Karpas-422 (cell line): ENCODE results near the gene PHF19. TPM values are rescaled to one million over a fixed set of nuclear protein-coding genes. Genes with fewer than 3 reads are reported as not detected.
A peak's percentile ranks its signal among the peaks of the same experiment; 100 is the strongest.

ENCODE experiments used
- DNase-seq: peaks from one replicate; pipeline ENCODE4 v3.0.0-alpha.2; 2015
- H2AFZ ChIP-seq: fragments of 200-600 bp; sonication (generic); 2 replicates; pipeline ENCODE4 v1.6.1; 2014; ENCODE audit warnings: antibody characterized with exemption, low read length, mixed read lengths
- H3K27ac ChIP-seq: fragments of 200-600 bp; sonication (generic); 2 replicates; pipeline ENCODE4 v1.5.1; 2014; ENCODE audit warnings: mild to moderate bottlenecking, low read length, moderate library complexity
- H3K27me3 ChIP-seq: fragments of 200-600 bp; sonication (generic); 2 replicates; pipeline ENCODE4 v1.6.1; 2014; ENCODE audit warnings: low read length, mixed read lengths
- H3K36me3 ChIP-seq: fragments of 200-600 bp; sonication (generic); 2 replicates; pipeline ENCODE4 v1.6.1; 2014; ENCODE audit warnings: low read length, mixed read lengths; ENCODE audit not compliant: insufficient read depth
- H3K4me1 ChIP-seq: fragments of 200-600 bp; sonication (generic); 2 replicates; pipeline ENCODE4 v1.6.1; 2014; ENCODE audit warnings: mild to moderate bottlenecking, low read length, mixed read lengths
- H3K4me2 ChIP-seq: fragments of 200-600 bp; sonication (generic); 2 replicates; pipeline ENCODE4 v1.6.1; 2014; ENCODE audit warnings: low read length, low read depth, mild to moderate bottlenecking; ENCODE audit not compliant: poor library complexity, severe bottlenecking
- H3K4me3 ChIP-seq: fragments of 200-600 bp; sonication (generic); 2 replicates; pipeline ENCODE4 v1.5.1; 2014; ENCODE audit warnings: mild to moderate bottlenecking, antibody characterized with exemption, low read length, mixed read lengths
- H3K79me2 ChIP-seq: fragments of 200-600 bp; sonication (generic); 2 replicates; pipeline ENCODE4 v1.6.1; 2014; ENCODE audit warnings: mild to moderate bottlenecking, low read length, mixed read lengths
- H3K9ac ChIP-seq: fragments of 200-600 bp; sonication (generic); 2 replicates; pipeline ENCODE4 v1.6.0; 2014; ENCODE audit warnings: low read length
- H3K9me2 ChIP-seq: fragments of 200-600 bp; sonication (generic), shearing (Covaris generic); replicated peaks from 2 replicates; pipeline ENCODE4 v1.6.0; 2014; ENCODE audit warnings: mild to moderate bottlenecking, low read length, moderate library complexity; ENCODE audit not compliant: insufficient read depth
- H3K9me3 ChIP-seq: fragments of 300-700, 200-600 bp; sonication (generic); 2 replicates; pipeline ENCODE4 v1.6.1; 2014; ENCODE audit warnings: low read length, mixed read lengths
- H4K20me1 ChIP-seq: fragments of 200-600 bp; sonication (generic); 2 replicates; pipeline ENCODE4 v1.6.1; 2014; ENCODE audit warnings: mild to moderate bottlenecking, antibody characterized with exemption, low read length, low read depth; ENCODE audit not compliant: insufficient read depth
- total RNA-seq: library from RNA; depleted of rRNA; stranded (reverse); fragments of >200 nt; shearing (Covaris generic); gene quantifications from 2 replicates; pipeline ENCODE4 v1.2.3, GENCODE V29; 2014; ENCODE audit warnings: low replicate concordance

Gene PHF19
- total RNA-seq, 1 experiment from 2014 or later, result 34.8 TPM

GRCh38 chr9:120861935-120862334 is 15.1 kb downstream of the PHF19 start:
- no peak overlapping the region for H3K9ac ChIP-seq
- H3K4me3 ChIP-seq, result no peak overlapping the region
- H3K4me1 ChIP-seq, result peaks cover 4% of the 10 kb centered on the region; the same call in 1 of the 2 replicates
- DNase-seq, result no peak
- no peak overlapping the region for H2AFZ ChIP-seq
- H3K36me3 ChIP-seq, result peaks cover 52% of the 10 kb centered on the region
- H3K79me2 ChIP-seq, result no peaks in the 10 kb centered on the region
- no peaks in the 10 kb centered on the region for H3K27me3 ChIP-seq
- H3K9me3 ChIP-seq, result no peaks in the 10 kb centered on the region
- no peaks in the 10 kb centered on the region for H4K20me1 ChIP-seq
- no peaks in the 10 kb centered on the region for H3K9me2 ChIP-seq
- H3K4me2 ChIP-seq, result no peak overlapping the region
- no peak overlapping the region for H3K27ac ChIP-seq

- Histone ChIP-seq H3K36me3 (peaks cover 44% of the 10 kb centered on the region), H4K20me1 (no peaks in the 10 kb centered on the region)
Measured at GRCh38 chr9:120860083-120860482, 16.9 kb downstream of the PHF19 start.

GRCh38 chr9:120859361-120859760 is 17.6 kb downstream of the PHF19 start:
- no peaks in the 10 kb centered on the region for H3K79me2 ChIP-seq
- H3K4me3 ChIP-seq, result no peak overlapping the region
- H3K9ac ChIP-seq, result no peak overlapping the region
- H4K20me1 ChIP-seq, result no peaks in the 10 kb centered on the region
- H3K4me1 ChIP-seq, result peaks cover 4% of the 10 kb centered on the region; the same call in 1 of the 2 replicates
- H2AFZ ChIP-seq, result no peak overlapping the region
- no peaks in the 10 kb centered on the region for H3K27me3 ChIP-seq
- H3K4me2 ChIP-seq, result no peak overlapping the region
- no peaks in the 10 kb centered on the region for H3K9me3 ChIP-seq
- H3K36me3 ChIP-seq, result peaks cover 49% of the 10 kb centered on the region
- no peaks in the 10 kb centered on the region for H3K9me2 ChIP-seq
- no peak overlapping the region for H3K27ac ChIP-seq
- DNase-seq, result no peak

More at GRCh38 chr9:120860083-120860482, 16.9 kb downstream of the PHF19 start:
- Histone ChIP-seq H3K27me3 (no peaks in the 10 kb centered on the region), H3K9ac (no peak overlapping the region), H3K9me3 (no peaks in the 10 kb centered on the region), H3K27ac (no peak overlapping the region), H3K4me3 (no peak overlapping the region), H2AFZ (no peak overlapping the region), H3K9me2 (no peaks in the 10 kb centered on the region), H3K4me2 (no peak overlapping the region), H3K4me1 (peaks cover 4% of the 10 kb centered on the region; the same call in 1 of the 2 replicates), H3K79me2 (no peaks in the 10 kb centered on the region)
- DNase-seq, result no peak

GRCh38 chr9:120857902-120858301 is 19.1 kb downstream of the PHF19 start:
- H2AFZ ChIP-seq, result no peak overlapping the region
- DNase-seq, result no peak
- H3K9me3 ChIP-seq, result no peaks in the 10 kb centered on the region
- H3K27ac ChIP-seq, result no peak overlapping the region
- no peaks in the 10 kb centered on the region for H3K9me2 ChIP-seq
- no peaks in the 10 kb centered on the region for H3K27me3 ChIP-seq
- H3K79me2 ChIP-seq, result no peaks in the 10 kb centered on the region
- H3K4me3 ChIP-seq, result no peak overlapping the region
- H3K4me1 ChIP-seq, result peaks cover 10% of the 10 kb centered on the region
- H3K36me3 ChIP-seq, result peaks cover 50% of the 10 kb centered on the region
- no peak overlapping the region for H3K9ac ChIP-seq
- H4K20me1 ChIP-seq, result no peaks in the 10 kb centered on the region
- no peak overlapping the region for H3K4me2 ChIP-seq

GRCh38 chr9:120857481-120857880 is 19.5 kb downstream of the PHF19 start:
- Histone ChIP-seq H3K79me2 (no peaks in the 10 kb centered on the region), H3K27me3 (no peaks in the 10 kb centered on the region), H3K27ac (no peak overlapping the region), H3K36me3 (peaks cover 54% of the 10 kb centered on the region), H3K4me1 (peaks cover 14% of the 10 kb centered on the region), H3K9me2 (no peaks in the 10 kb centered on the region), H3K4me3 (no peak overlapping the region), H3K4me2 (no peak overlapping the region), H3K9ac (no peak overlapping the region), H2AFZ (no peak overlapping the region), H4K20me1 (no peaks in the 10 kb centered on the region), H3K9me3 (no peaks in the 10 kb centered on the region)
- DNase-seq, result no peak

DNA sequence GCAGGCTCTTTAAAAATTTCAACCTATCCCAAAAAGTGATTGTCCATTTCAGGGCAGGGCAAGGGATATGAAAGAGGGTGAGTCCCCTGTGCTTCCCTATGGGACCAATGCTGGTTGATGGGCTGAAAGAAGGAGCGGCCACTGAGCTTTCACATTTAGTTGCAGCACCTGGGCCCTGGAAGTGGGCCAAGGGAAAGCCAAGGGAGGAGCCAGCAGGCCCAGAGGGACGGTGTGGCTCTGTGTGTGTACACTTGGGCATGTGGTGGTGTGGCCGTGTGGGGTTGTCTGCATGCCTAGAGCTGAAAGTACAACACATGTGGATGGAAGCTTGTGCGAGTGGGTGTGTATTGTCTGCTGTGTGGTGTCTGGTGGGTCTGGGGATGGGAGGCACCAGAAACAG is 20.3 kb downstream of the PHF19 start:
- H3K4me3 ChIP-seq, result no peak overlapping the region
- no peak overlapping the region for H3K9ac ChIP-seq
- H4K20me1 ChIP-seq, result no peaks in the 10 kb centered on the region
- H3K79me2 ChIP-seq, result no peaks in the 10 kb centered on the region
- H3K27ac ChIP-seq, result peak overlapping the region; percentile 31; the same call in 1 of the 2 replicates
- no peak overlapping the region for H3K4me2 ChIP-seq
- DNase-seq, result no peak
- H3K9me3 ChIP-seq, result no peaks in the 10 kb centered on the region
- no peaks in the 10 kb centered on the region for H3K27me3 ChIP-seq
- H2AFZ ChIP-seq, result no peak overlapping the region
- no peaks in the 10 kb centered on the region for H3K9me2 ChIP-seq
- peaks cover 22% of the 10 kb centered on the region for H3K4me1 ChIP-seq
- H3K36me3 ChIP-seq, result peaks cover 53% of the 10 kb centered on the region

DNA sequence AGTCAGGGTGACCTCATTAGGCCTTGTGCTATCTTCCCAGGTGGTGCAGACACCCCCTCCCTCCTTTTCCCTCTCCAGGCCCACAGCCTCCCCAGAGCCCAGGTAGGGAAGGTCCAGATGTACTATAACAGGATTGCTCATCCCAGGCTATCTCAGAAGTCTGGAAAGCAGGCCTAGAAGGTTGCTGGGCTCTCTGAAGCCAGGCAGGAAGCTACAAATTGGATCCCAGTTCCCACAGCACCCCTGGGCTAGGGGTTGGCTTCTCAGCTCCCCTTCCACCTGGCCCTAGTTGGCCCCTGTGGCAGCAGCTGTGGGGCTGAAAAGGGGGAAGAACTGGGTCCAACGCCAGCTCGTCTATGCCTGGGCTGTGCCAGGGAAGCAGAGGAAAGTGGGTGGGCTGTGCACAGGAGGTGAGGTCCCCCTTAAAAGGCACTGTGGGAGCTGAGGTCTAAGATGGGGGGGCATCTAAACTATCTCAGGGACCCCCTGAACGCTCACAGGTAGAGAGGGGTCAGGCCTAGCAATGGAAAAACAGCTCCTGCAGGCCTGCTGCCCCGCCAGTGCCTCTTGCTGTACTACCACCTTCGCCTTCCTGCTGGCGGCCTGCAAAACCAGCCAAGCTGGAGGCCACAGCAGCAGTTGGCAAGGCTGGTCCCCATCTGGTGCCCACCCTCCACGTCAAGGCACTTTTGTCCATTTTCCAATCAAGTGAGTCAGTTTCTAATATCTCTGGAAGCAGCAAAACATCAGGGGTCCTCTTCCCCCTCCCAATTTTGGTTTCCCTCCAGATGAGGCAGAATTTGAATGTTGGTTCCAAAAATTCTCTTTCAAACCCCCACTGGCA is 20.9 kb downstream of the PHF19 start:
- H4K20me1 ChIP-seq, result no peaks in the 10 kb centered on the region
- no peak overlapping the region for H3K4me3 ChIP-seq
- peaks cover 26% of the 10 kb centered on the region for H3K4me1 ChIP-seq
- H3K27me3 ChIP-seq, result no peaks in the 10 kb centered on the region
- H3K27ac ChIP-seq, result peak overlapping the region; percentile 31; the same call in 1 of the 2 replicates
- DNase-seq, result no peak
- no peak overlapping the region for H3K4me2 ChIP-seq
- H3K9me3 ChIP-seq, result no peaks in the 10 kb centered on the region
- no peak overlapping the region for H2AFZ ChIP-seq
- H3K36me3 ChIP-seq, result peaks cover 47% of the 10 kb centered on the region
- no peaks in the 10 kb centered on the region for H3K9me2 ChIP-seq
- no peaks in the 10 kb centered on the region for H3K79me2 ChIP-seq
- H3K9ac ChIP-seq, result no peak overlapping the region

GRCh38 chr9:120854596-120855327 is 22.2 kb downstream of the PHF19 start:
- Histone ChIP-seq H3K4me1 (peaks cover 38% of the 10 kb centered on the region), H3K9me3 (no peaks in the 10 kb centered on the region), H3K4me2 (no peak overlapping the region), H3K27ac (peak overlapping the region; percentile 19; the same call in 1 of the 2 replicates), H3K36me3 (peaks cover 39% of the 10 kb centered on the region), H2AFZ (no peak overlapping the region), H3K79me2 (no peaks in the 10 kb centered on the region), H3K4me3 (no peak overlapping the region), H3K9me2 (no peaks in the 10 kb centered on the region), H3K27me3 (no peaks in the 10 kb centered on the region), H3K9ac (no peak overlapping the region), H4K20me1 (no peaks in the 10 kb centered on the region)
- DNase-seq, result no peak
